ENCODE results near the gene CLSTN2. TPM values are rescaled to one million over a fixed set of nuclear protein-coding genes. Genes with fewer than 3 reads are reported as not detected.

Gene CLSTN2
- total RNA-seq, 1 experiment from 2014 or later = 0.68 TPM

- Histone ChIP-seq H3K4ac (ENCODE audit: low read depth, low read length) (no peak overlapping the region), H2AFZ (ENCODE audit: low read length) (no peak overlapping the region), H3K79me1 (ENCODE audit: insufficient read depth, low read depth, low read length, poor library complexity, severe bottlenecking) (no peaks in the 10 kb centered on the region), H3K27ac (ENCODE audit: insufficient read length, low read depth, low read length) (no peak overlapping the region), H3T11ph (ENCODE audit: low read length) (no peak overlapping the region), H2BK5ac (ENCODE audit: insufficient read length, low read length) (no peak overlapping the region), H4K5ac (ENCODE audit: insufficient read length, low read depth, low read length) (no peak overlapping the region), H3K23me2 (ENCODE audit: insufficient read length, low read depth, low read length, poor library complexity, severe bottlenecking) (no peaks in the 10 kb centered on the region), H3K4me1 (ENCODE audit: insufficient read depth, low read length) (no peaks in the 10 kb centered on the region), H4K91ac (ENCODE audit: insufficient read length, low read depth, low read length) (no peak overlapping the region), H2BK15ac (ENCODE audit: low read depth, low read length) (no peak overlapping the region), H2BK20ac (ENCODE audit: low read depth, low read length, poor library complexity, severe bottlenecking) (no peak overlapping the region), H3K23ac (ENCODE audit: insufficient read length, low read depth, low read length) (no peak overlapping the region), H2BK120ac (ENCODE audit: low read depth, low read length, poor library complexity, severe bottlenecking) (no peak overlapping the region), H3K56ac (ENCODE audit: insufficient read length, low read depth, low read length) (no peak overlapping the region), H3K18ac (ENCODE audit: insufficient read length, low read depth, low read length) (no peak overlapping the region), H3K4me2 (ENCODE audit: insufficient read depth, insufficient read length, low read length) (no peak overlapping the region), H3K79me2 (ENCODE audit: insufficient read depth, low read length) (no peaks in the 10 kb centered on the region), H2AK5ac (ENCODE audit: insufficient read length, low read length) (no peak overlapping the region), H4K8ac (replicated peaks; ENCODE audit: insufficient read length, low read depth, low read length) (no peak overlapping the region), H3K14ac (ENCODE audit: insufficient read depth, low read length) (no peak overlapping the region), H4K20me1 (ENCODE audit: control insufficient read depth, insufficient read depth, insufficient read length) (no peaks in the 10 kb centered on the region), H3K9me3 (ENCODE audit: control insufficient read depth, low read depth, low read length) (no peaks in the 10 kb centered on the region), H3K9ac (ENCODE audit: extremely low read depth, insufficient read length, low read length) (no peak overlapping the region), H2BK12ac (ENCODE audit: insufficient read length, low read depth, low read length) (no peak overlapping the region), H3K27me3 (ENCODE audit: insufficient read depth, low read length) (no peaks in the 10 kb centered on the region)
- H3K27me3 Mint-ChIP-seq (ENCODE audit: low read depth) = peaks cover 1% of the 10 kb centered on the region; the same call in 1 of the 2 replicates
- H3K4me3 Mint-ChIP-seq = no peak overlapping the region
- H3K9me3 Mint-ChIP-seq = no peaks in the 10 kb centered on the region
- DNase-seq = no peak
- TF ChIP-seq CTCF (conservative IDR thresholded peaks at IDR 0.05) = no peak
- H3K36me3 Mint-ChIP-seq (ENCODE audit: insufficient read depth in 1 of 3, low read depth in 3 of 3) = no peaks in the 10 kb centered on the region
- H3K4me1 Mint-ChIP-seq = peaks cover 4 to 5% of the 10 kb centered on the region in 2 experiments; a peak in 1 of 4 replicates
- WGBS (ENCODE audit: extremely low coverage, insufficient read length, low lambda C conversion rate) = no CpG with 5 or more reads among the region's 11 CpGs
- H3K27ac Mint-ChIP-seq = no peak overlapping the region
These were observed 118.1 kb downstream of the CLSTN2 start for GRCh38 chr3:140052771-140053702.

Data from H9 (cell line).